Loucy (cell line): ENCODE measurements around the gene GPR15LG.

ENCODE experiments used
- H2AFZ ChIP-seq: fragments of 200-600 bp; sonication (generic); 2 replicates; pipeline ENCODE4 v1.6.0; 2016; ENCODE audit warnings: antibody characterized with exemption, mild to moderate bottlenecking, low read length, moderate library complexity
- H3F3A ChIP-seq: fragments of 200-600 bp; 2 replicates; pipeline ENCODE4 v1.6.0; 2016; ENCODE audit warnings: antibody characterized with exemption, low read depth, mild to moderate bottlenecking
- H3K27me3 ChIP-seq: fragments of 200-600 bp; sonication (generic); 2 replicates; pipeline ENCODE4 v1.6.1; 2014; ENCODE audit warnings: low read length, mild to moderate bottlenecking; ENCODE audit not compliant: insufficient read depth, poor library complexity, severe bottlenecking
- H3K36me3 ChIP-seq: fragments of 200-600 bp; sonication (generic); 2 replicates; pipeline ENCODE4 v1.6.1; 2016; ENCODE audit warnings: low read length; ENCODE audit not compliant: insufficient read depth
- H3K4me1 ChIP-seq: fragments of 200-600 bp; sonication (generic); 2 replicates; pipeline ENCODE4 v1.5.1; 2014; ENCODE audit warnings: low read length, mild to moderate bottlenecking; ENCODE audit not compliant: insufficient read depth, poor library complexity, severe bottlenecking
- H3K4me2 ChIP-seq: fragments of 200-600 bp; sonication (generic); 2 replicates; pipeline ENCODE4 v1.6.0; 2014; ENCODE audit warnings: antibody characterized with exemption, low read length, low read depth, mild to moderate bottlenecking; ENCODE audit not compliant: poor library complexity, severe bottlenecking
- H3K4me3 ChIP-seq: fragments of 200-600 bp; sonication (generic); 2 replicates; pipeline ENCODE4 v1.5.1; 2014; ENCODE audit warnings: low read length, mild to moderate bottlenecking, mixed read lengths; ENCODE audit not compliant: poor library complexity, severe bottlenecking
- H3K79me2 ChIP-seq: fragments of 200-600 bp; sonication (generic); 2 replicates; pipeline ENCODE4 v1.6.1; 2014; ENCODE audit warnings: low read length; ENCODE audit not compliant: insufficient read depth
- H3K9ac ChIP-seq: fragments of 200-600 bp; sonication (generic); 2 replicates; pipeline ENCODE4 v1.6.0; 2014; ENCODE audit warnings: mild to moderate bottlenecking, low read depth, low read length, moderate library complexity; ENCODE audit not compliant: poor library complexity, severe bottlenecking
- H3K9me2 ChIP-seq: fragments of 200-600 bp; sonication (generic); replicated peaks from 2 replicates; pipeline ENCODE4 v1.6.1; 2016; ENCODE audit warnings: low read depth, low read length, mixed read lengths
- H3K9me3 ChIP-seq: fragments of 200-600 bp; sonication (generic); 2 replicates; pipeline ENCODE4 v1.6.1; 2014; ENCODE audit warnings: mild to moderate bottlenecking, antibody characterized with exemption, low read length, low read depth; ENCODE audit not compliant: insufficient read depth
- H4K20me1 ChIP-seq: fragments of 200-600 bp; sonication (generic); 2 replicates; pipeline ENCODE4 v1.6.0; 2014; ENCODE audit warnings: antibody characterized with exemption, low read length, mild to moderate bottlenecking; ENCODE audit not compliant: insufficient read depth, poor library complexity, severe bottlenecking
- CTCF ChIP-seq: fragments of 200-600 bp; sonication (generic); conservative IDR thresholded peaks from 2 replicates; pipeline ENCODE4 v1.5.1; 2014; ENCODE audit warnings: mild to moderate bottlenecking, antibody characterized with exemption, low read length
- EZH2phosphoT487 ChIP-seq: fragments of 200-600 bp; IDR thresholded peaks from 2 replicates; pipeline ENCODE4 v1.6.1; 2018; ENCODE audit warnings: antibody characterized with exemption, mild to moderate bottlenecking, moderate library complexity, borderline replicate concordance

GPR15LG gene

DNA sequence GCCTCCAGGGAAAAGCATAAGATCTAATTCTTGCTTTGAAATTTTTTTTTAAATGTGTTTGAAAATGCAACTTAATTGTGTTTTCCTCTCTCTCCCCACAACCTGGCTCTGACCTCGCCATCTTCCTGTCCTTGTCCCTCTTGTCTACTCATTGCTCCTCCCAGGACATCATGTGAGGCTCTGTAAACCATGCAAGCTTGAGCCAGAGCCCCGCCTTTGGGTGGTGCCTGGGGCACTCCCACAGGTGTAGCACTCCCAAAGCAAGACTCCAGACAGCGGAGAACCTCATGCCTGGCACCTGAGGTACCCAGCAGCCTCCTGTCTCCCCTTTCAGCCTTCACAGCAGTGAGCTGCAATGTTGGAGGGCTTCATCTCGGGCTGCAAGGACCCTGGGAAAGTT is 10.9 kb downstream of the GPR15LG start:
- H3K36me3 ChIP-seq: no peaks in the 10 kb centered on the region
- H3F3A ChIP-seq: no peaks in the 10 kb centered on the region
- no peaks in the 10 kb centered on the region for H3K9me2 ChIP-seq
- H3K9ac ChIP-seq: no peak overlapping the region
- H3K9me3 ChIP-seq: no peaks in the 10 kb centered on the region
- TF ChIP-seq EZH2phosphoT487 (no peak), CTCF (no peak)
- no peak overlapping the region for H3K4me3 ChIP-seq
- H3K4me2 ChIP-seq: no peak overlapping the region
- no peaks in the 10 kb centered on the region for H3K27me3 ChIP-seq
- no peak overlapping the region; the same call in 1 of the 2 replicates for H2AFZ ChIP-seq
- no peaks in the 10 kb centered on the region for H3K4me1 ChIP-seq
- no peaks in the 10 kb centered on the region for H3K79me2 ChIP-seq
- H4K20me1 ChIP-seq: no peaks in the 10 kb centered on the region

- Histone ChIP-seq H3K9ac (no peak overlapping the region), H3F3A (no peaks in the 10 kb centered on the region), H3K79me2 (no peaks in the 10 kb centered on the region), H2AFZ (no peak overlapping the region), H3K36me3 (no peaks in the 10 kb centered on the region), H4K20me1 (no peaks in the 10 kb centered on the region), H3K4me2 (no peak overlapping the region), H3K27me3 (no peaks in the 10 kb centered on the region), H3K9me2 (no peaks in the 10 kb centered on the region), H3K4me3 (no peak overlapping the region), H3K4me1 (no peaks in the 10 kb centered on the region), H3K9me3 (no peaks in the 10 kb centered on the region)
- TF ChIP-seq EZH2phosphoT487 (no peak), CTCF (no peak)
Observed at GRCh38 chr10:84185526-84186175, 12.1 kb downstream of the GPR15LG start.

- Histone ChIP-seq H3K36me3 (no peaks in the 10 kb centered on the region), H2AFZ (no peak overlapping the region), H3K79me2 (no peaks in the 10 kb centered on the region), H3K27me3 (no peaks in the 10 kb centered on the region), H3F3A (no peaks in the 10 kb centered on the region), H3K9ac (no peak overlapping the region), H3K9me3 (no peaks in the 10 kb centered on the region), H3K9me2 (no peaks in the 10 kb centered on the region), H4K20me1 (no peaks in the 10 kb centered on the region), H3K4me3 (no peak overlapping the region), H3K4me1 (peaks cover 6% of the 10 kb centered on the region), H3K4me2 (no peak overlapping the region)
- no peak for TF ChIP-seq EZH2phosphoT487
- no peak for TF ChIP-seq CTCF
Observed at GRCh38 chr10:84188815-84189214, 15.2 kb downstream of the GPR15LG start.
